Measurements from ENCODE around the gene GEMIN5. TPM values are rescaled to one million over a fixed set of nuclear protein-coding genes. Genes with fewer than 3 reads are reported as not detected.

The GEMIN5 gene
- total and polyA plus RNA-seq, 4 donors: 2.0 to 12.8 (median 7.5) TPM

DNA sequence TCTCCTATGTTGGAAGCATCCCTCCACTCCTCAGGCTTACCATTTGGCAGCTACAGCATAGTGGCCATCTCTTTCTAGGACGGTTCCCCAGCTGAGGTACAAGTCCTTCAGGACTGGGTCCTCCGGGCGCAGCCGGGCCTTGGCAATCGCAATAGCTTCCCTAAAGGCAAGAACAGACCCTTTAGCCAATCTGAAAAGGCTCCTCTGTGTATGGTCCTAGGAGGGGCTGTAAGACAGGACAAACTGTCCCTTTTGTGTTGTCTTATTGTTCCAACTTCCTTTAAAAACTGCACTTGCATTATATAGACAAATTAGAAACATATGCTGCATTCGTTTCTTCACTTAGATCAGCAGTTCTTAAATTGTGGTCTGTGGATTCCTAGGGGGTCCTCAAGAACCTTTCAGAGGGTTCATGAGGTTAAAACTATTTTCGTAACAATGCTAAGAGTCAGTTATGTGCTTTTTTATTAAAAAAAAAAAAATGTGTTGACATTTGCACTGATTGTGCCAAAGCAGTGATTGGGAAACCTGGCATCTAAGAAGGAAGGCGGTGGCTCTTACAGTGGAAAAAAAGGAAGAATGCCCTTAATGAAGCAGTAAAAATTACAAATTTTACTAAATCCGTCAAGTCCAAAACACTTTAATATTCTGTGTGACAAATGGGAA lies 38.7 kb downstream of the GEMIN5 start:
- H3K4me3 ChIP-seq (ENCODE audit: low read length in 2 of 2): no peak overlapping the region
- ATAC-seq (ENCODE audit: low FRiP score): peak; percentile 71
- DNase-seq: no peak
- H3K27ac ChIP-seq (ENCODE audit: low read depth in 1 of 2, low read length in 2 of 2): no peak overlapping the region
- H3K27me3 ChIP-seq (ENCODE audit: control insufficient read depth in 1 of 2, insufficient read depth in 2 of 2, low read length in 1 of 2): no peaks in the 10 kb centered on the region
- no peaks in the 10 kb centered on the region for H3K4me1 ChIP-seq (ENCODE audit: control insufficient read depth in 1 of 2, insufficient read depth in 2 of 2, low read length in 2 of 2)
- intact Hi-C loops (cut with DNase I): no loop called here
- H3K9me3 ChIP-seq (ENCODE audit: control insufficient read depth, low read length): no peaks in the 10 kb centered on the region
- 77 to 79% methylated on average over 9 of the region's 9 CpGs for WGBS, 2 donors
- H3K36me3 ChIP-seq (ENCODE audit: control insufficient read depth in 1 of 2, insufficient read depth in 2 of 2, low read length in 1 of 2): peaks cover 5 to 11% of the 10 kb centered on the region in 2 donors

DNA sequence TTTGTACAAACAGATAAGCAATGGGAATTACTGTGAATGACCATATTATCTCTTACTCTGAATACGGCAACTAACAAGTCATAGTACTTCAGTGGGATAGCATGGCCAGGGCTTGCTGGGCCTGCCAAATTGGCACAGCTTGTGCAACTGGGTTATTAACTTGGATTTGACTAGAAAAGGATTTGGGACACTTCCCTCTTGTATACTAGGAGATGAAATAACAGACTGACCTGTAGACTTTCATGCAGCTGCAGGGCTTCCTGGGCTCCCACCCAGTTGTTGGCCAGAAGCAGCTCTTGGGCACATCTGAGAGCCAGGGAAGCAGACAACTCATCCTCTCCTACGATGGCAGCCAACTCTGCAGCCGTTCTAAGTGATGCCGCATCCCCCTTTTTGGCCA lies 39.8 kb downstream of the GEMIN5 start:
- ATAC-seq (ENCODE audit: low FRiP score) (no peak), DNase-seq (peak in 1 of 2 donors; percentile 53)
- H3K36me3 ChIP-seq (ENCODE audit: control insufficient read depth in 1 of 2, insufficient read depth in 2 of 2, low read length in 1 of 2): peaks cover 5 to 9% of the 10 kb centered on the region in 2 donors

DNA sequence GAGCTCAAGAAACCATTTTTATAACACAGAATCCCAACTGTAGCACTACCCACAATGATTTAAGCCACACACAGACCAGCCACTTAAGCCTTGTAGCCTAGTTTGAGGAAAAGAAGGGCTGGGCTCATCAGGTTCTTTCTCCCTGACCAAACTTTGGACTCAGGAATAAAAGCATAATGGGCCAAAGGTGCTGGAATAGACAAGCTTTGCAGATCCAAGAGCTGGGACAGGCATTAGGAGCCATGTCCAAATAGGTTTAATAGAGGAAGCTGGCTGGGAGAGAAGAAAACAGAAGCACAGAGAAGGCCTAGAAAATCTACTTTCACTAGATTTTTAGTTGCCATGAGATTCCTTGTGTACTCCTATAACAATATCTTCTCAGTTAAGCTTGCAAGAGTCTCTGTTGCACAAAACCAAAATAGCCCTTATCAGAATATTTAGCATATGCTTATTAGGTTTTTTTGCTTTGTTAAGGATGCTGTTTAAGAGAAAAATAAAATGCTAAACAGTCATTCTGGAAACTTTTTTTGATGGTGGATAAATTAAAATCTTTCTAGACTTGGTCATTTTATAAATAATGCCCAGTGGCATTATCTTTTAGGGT lies 41.3 kb downstream of the GEMIN5 start:
- Histone ChIP-seq H3K27me3 (ENCODE audit: control insufficient read depth in 1 of 2, insufficient read depth in 2 of 2, low read length in 1 of 2) (no peaks in the 10 kb centered on the region), H3K27ac (ENCODE audit: low read depth in 1 of 2, low read length in 2 of 2) (no peak overlapping the region), H3K4me1 (ENCODE audit: control insufficient read depth in 1 of 2, insufficient read depth in 2 of 2, low read length in 2 of 2) (no peaks in the 10 kb centered on the region), H3K4me3 (ENCODE audit: low read length in 2 of 2) (no peak overlapping the region), H3K9me3 (ENCODE audit: control insufficient read depth, low read length) (no peaks in the 10 kb centered on the region), H3K36me3 (ENCODE audit: control insufficient read depth in 1 of 2, insufficient read depth in 2 of 2, low read length in 1 of 2) (peaks cover 0 to 9% of the 10 kb centered on the region in 2 donors)
- ATAC-seq (ENCODE audit: low FRiP score) (no peak), DNase-seq (no peak)
- intact Hi-C loops (cut with DNase I): no loop called here

More for the DNA sequence above, 39.8 kb downstream of the GEMIN5 start:
- intact Hi-C loops (cut with DNase I): no loop called here
- Histone ChIP-seq H3K4me1 (ENCODE audit: control insufficient read depth in 1 of 2, insufficient read depth in 2 of 2, low read length in 2 of 2) (no peaks in the 10 kb centered on the region), H3K27me3 (ENCODE audit: control insufficient read depth in 1 of 2, insufficient read depth in 2 of 2, low read length in 1 of 2) (no peaks in the 10 kb centered on the region), H3K9me3 (ENCODE audit: control insufficient read depth, low read length) (no peaks in the 10 kb centered on the region), H3K27ac (ENCODE audit: low read depth in 1 of 2, low read length in 2 of 2) (peak overlapping the region in 1 of 2 donors; percentile 17), H3K4me3 (ENCODE audit: low read length in 2 of 2) (no peak overlapping the region)
- 78 to 79% methylated on average over 4 of the region's 4 CpGs for WGBS, 2 donors

DNA sequence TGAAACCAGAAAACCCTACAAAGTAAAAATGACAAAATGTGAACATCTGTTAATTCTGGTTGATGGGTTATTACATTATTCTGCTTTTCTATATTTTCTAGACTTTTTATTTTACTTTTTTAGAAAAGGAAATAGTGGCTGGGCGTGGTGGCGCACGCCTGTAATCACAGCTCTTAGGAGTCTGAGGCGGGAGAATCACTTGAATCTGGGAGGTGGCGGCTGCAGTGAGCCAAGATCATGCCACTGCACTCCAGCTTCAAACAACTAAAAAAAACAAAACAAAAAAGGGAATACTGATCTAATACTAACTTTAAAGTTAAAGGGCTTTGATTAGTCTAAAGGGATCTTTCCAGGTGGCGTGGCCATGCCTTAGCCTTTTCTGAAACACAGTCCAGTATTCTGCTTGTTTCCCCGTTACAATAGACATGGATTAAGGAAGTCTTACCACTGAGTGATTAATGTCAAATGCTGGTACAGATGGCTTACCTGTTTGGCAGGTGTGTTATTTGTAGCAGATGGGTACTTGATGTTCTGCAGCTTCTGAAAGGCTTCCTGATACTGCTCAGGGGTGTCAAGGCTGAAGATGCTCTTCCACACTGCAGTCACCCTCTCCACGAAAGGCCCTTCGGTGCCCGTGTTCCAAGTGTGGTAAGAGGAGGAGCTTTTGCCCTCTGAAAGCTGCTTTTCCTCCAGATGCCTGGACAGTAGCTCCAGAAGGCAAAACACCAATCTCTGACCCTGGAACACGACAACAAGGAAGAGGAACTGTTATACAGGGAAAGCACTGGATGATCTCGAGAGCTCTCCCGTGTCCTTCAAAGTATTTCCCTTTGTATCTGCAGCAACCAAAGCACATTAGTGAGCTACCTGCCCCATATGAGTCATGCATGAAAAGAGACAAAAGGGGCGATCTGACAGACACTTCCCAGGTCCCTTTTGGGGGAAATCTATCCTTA lies 42.1 kb downstream of the GEMIN5 start:
- Histone ChIP-seq H3K27ac (ENCODE audit: low read depth in 1 of 2, low read length in 2 of 2) (no peak overlapping the region), H3K36me3 (ENCODE audit: control insufficient read depth in 1 of 2, insufficient read depth in 2 of 2, low read length in 1 of 2) (peaks cover 0 to 10% of the 10 kb centered on the region in 2 donors), H3K4me3 (ENCODE audit: low read length in 2 of 2) (no peak overlapping the region), H3K4me1 (ENCODE audit: control insufficient read depth in 1 of 2, insufficient read depth in 2 of 2, low read length in 2 of 2) (no peaks in the 10 kb centered on the region), H3K27me3 (ENCODE audit: control insufficient read depth in 1 of 2, insufficient read depth in 2 of 2, low read length in 1 of 2) (no peaks in the 10 kb centered on the region), H3K9me3 (ENCODE audit: control insufficient read depth, low read length) (no peaks in the 10 kb centered on the region)
- no peak for ATAC-seq (ENCODE audit: low FRiP score)
- 89% methylated on average over 14 of the region's 14 CpGs for WGBS, 2 donors
- intact Hi-C loops (cut with DNase I): no loop called here
- no peak for DNase-seq

DNA sequence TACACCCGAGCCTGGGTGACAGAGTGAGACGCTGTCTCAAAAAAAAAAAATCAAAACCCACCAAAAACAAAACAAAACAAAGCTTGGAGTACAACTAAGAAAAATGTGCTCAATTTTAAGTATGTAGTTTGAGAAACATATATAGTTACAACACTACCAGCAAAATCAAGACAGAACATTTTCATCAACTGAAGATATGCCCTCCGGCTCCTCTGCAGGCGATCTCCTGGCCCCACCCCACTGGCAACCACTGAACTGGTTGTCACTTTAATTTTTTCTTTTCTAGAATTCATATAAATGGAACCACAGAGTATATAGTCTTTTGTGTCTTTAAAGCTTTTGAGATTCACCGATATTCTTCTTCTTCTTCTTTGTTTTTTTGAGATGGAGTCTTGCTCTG lies 44.6 kb downstream of the GEMIN5 start:
- Histone ChIP-seq H3K4me3 (ENCODE audit: low read length in 2 of 2) (no peak overlapping the region), H3K9me3 (ENCODE audit: control insufficient read depth, low read length) (no peaks in the 10 kb centered on the region), H3K27me3 (ENCODE audit: control insufficient read depth in 1 of 2, insufficient read depth in 2 of 2, low read length in 1 of 2) (no peaks in the 10 kb centered on the region), H3K4me1 (ENCODE audit: control insufficient read depth in 1 of 2, insufficient read depth in 2 of 2, low read length in 2 of 2) (no peaks in the 10 kb centered on the region), H3K27ac (ENCODE audit: low read depth in 1 of 2, low read length in 2 of 2) (no peak overlapping the region), H3K36me3 (ENCODE audit: control insufficient read depth in 1 of 2, insufficient read depth in 2 of 2, low read length in 1 of 2) (peaks cover 2 to 12% of the 10 kb centered on the region in 2 donors)
- ATAC-seq (ENCODE audit: low FRiP score) (no peak), DNase-seq (no peak)
- 84 to 86% methylated on average over 5 of the region's 5 CpGs for WGBS, 2 donors
- intact Hi-C loops (cut with DNase I): no loop called here

DNA sequence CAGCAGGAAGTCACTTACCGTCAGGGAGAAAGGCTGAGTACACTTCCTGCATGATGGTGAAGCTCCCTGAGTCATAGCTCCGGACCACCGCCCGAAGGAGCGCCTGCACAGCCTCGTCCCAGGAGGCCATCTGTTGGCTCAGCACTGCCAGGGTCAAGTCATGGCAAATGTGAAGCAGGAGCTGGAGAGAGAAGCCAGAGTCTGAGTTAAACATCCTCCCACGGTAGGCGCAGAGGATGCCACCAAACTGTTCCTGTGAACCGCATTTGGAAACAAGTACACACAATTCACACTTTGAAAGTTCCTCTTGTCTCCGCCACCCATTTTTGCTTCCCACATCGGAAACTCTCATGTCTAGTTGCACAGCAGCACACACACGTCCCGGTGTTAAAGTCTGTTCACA lies 45.6 kb downstream of the GEMIN5 start:
- intact Hi-C loops (cut with DNase I): no loop called here
- H3K36me3 ChIP-seq (ENCODE audit: control insufficient read depth in 1 of 2, insufficient read depth in 2 of 2, low read length in 1 of 2): peaks cover 5 to 15% of the 10 kb centered on the region in 2 donors
- 83 to 85% methylated on average over 13 of the region's 13 CpGs for WGBS, 2 donors
- ATAC-seq (ENCODE audit: low FRiP score) (no peak), DNase-seq (no peak)
- H3K27me3 ChIP-seq (ENCODE audit: control insufficient read depth in 1 of 2, insufficient read depth in 2 of 2, low read length in 1 of 2): no peaks in the 10 kb centered on the region
- no peak overlapping the region for H3K4me3 ChIP-seq (ENCODE audit: low read length in 2 of 2)
- H3K4me1 ChIP-seq (ENCODE audit: control insufficient read depth in 1 of 2, insufficient read depth in 2 of 2, low read length in 2 of 2): no peaks in the 10 kb centered on the region
- H3K27ac ChIP-seq (ENCODE audit: low read depth in 1 of 2, low read length in 2 of 2): no peak overlapping the region
- peaks cover 5% of the 10 kb centered on the region for H3K9me3 ChIP-seq (ENCODE audit: control insufficient read depth, low read length)

DNA sequence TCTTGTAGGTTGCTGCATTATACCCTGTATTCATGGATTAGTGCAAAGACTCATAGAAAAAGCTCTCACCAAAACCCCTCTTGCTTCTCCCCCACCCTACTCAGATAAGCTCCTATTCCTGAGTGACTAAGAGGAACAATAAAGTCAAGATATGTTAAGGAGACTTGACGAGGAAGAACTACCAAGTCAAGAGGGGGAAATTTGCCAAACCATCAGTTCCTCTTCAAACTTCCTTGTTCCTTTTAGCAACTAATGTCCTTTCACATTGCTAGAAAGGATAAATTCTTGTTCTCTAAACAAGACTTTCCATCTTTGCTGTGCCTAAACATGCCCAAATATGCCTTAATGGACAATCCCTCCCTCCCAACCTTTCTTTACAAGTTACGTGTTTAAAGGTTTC lies 52.6 kb downstream of the GEMIN5 start:
- no peaks in the 10 kb centered on the region for H3K27me3 ChIP-seq (ENCODE audit: control insufficient read depth in 1 of 2, insufficient read depth in 2 of 2, low read length in 1 of 2)
- DNase-seq (no peak), ATAC-seq (ENCODE audit: low FRiP score) (no peak)
- H3K4me1 ChIP-seq (ENCODE audit: control insufficient read depth in 1 of 2, insufficient read depth in 2 of 2, low read length in 2 of 2): no peaks in the 10 kb centered on the region
- no peak overlapping the region for H3K27ac ChIP-seq (ENCODE audit: low read depth in 1 of 2, low read length in 2 of 2)
- intact Hi-C loops (cut with DNase I): no loop called here
- 92 to 98% methylated on average over 2 of the region's 2 CpGs for WGBS, 2 donors
- no peak overlapping the region for H3K4me3 ChIP-seq (ENCODE audit: low read length in 2 of 2)
- H3K36me3 ChIP-seq (ENCODE audit: control insufficient read depth in 1 of 2, insufficient read depth in 2 of 2, low read length in 1 of 2): peaks cover 10 to 15% of the 10 kb centered on the region in 2 donors
- H3K9me3 ChIP-seq (ENCODE audit: control insufficient read depth, low read length): peaks cover 8% of the 10 kb centered on the region

DNA sequence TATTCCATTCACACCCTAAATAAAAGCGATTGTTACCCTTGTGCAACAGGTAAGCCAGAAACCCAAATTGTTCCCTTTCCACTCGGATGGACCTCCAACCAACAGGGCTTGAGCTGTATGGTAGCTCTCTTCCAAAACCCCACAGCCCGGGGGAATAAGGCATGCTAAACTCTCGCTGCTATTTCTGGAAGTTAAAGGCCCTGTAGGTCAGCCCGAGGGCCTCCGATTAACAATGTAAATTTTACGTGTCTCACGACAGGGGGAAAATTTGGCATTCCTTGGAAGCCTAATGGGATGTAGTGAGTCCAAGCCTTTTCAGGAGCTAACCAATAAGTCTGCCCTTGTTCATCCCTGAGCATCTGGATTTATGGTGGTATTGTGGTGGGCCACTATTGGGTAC lies 53.6 kb downstream of the GEMIN5 start:
- Histone ChIP-seq H3K9me3 (ENCODE audit: control insufficient read depth, low read length) (peaks cover 8% of the 10 kb centered on the region), H3K36me3 (ENCODE audit: control insufficient read depth in 1 of 2, insufficient read depth in 2 of 2, low read length in 1 of 2) (peaks cover 10 to 12% of the 10 kb centered on the region in 2 donors), H3K27ac (ENCODE audit: low read depth in 1 of 2, low read length in 2 of 2) (no peak overlapping the region), H3K27me3 (ENCODE audit: control insufficient read depth in 1 of 2, insufficient read depth in 2 of 2, low read length in 1 of 2) (no peaks in the 10 kb centered on the region), H3K4me1 (ENCODE audit: control insufficient read depth in 1 of 2, insufficient read depth in 2 of 2, low read length in 2 of 2) (no peaks in the 10 kb centered on the region), H3K4me3 (ENCODE audit: low read length in 2 of 2) (no peak overlapping the region)
- no peak for DNase-seq
- 93% methylated on average over 8 of the region's 8 CpGs for WGBS, 2 donors
- ATAC-seq (ENCODE audit: low FRiP score): no peak
- intact Hi-C loops (cut with DNase I): no loop called here
